GM12801 (cell line): ENCODE results near the gene HSPA9.

Experiments used
- TF ChIP-seq, protein P1 (sequence below): IDR thresholded peaks from one replicate; pipeline ENCODE4 v1.5.1; 2011; ENCODE audit warnings: control low read depth; ENCODE audit not compliant: insufficient read length; ENCODE audit errors: extremely low read depth

HSPA9 gene

GRCh38 chr5:138602371-138603000, 27.3 kb upstream of the HSPA9 start:
- TF ChIP-seq, protein P1, sequence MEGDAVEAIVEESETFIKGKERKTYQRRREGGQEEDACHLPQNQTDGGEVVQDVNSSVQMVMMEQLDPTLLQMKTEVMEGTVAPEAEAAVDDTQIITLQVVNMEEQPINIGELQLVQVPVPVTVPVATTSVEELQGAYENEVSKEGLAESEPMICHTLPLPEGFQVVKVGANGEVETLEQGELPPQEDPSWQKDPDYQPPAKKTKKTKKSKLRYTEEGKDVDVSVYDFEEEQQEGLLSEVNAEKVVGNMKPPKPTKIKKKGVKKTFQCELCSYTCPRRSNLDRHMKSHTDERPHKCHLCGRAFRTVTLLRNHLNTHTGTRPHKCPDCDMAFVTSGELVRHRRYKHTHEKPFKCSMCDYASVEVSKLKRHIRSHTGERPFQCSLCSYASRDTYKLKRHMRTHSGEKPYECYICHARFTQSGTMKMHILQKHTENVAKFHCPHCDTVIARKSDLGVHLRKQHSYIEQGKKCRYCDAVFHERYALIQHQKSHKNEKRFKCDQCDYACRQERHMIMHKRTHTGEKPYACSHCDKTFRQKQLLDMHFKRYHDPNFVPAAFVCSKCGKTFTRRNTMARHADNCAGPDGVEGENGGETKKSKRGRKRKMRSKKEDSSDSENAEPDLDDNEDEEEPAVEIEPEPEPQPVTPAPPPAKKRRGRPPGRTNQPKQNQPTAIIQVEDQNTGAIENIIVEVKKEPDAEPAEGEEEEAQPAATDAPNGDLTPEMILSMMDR = no peak

DNA sequence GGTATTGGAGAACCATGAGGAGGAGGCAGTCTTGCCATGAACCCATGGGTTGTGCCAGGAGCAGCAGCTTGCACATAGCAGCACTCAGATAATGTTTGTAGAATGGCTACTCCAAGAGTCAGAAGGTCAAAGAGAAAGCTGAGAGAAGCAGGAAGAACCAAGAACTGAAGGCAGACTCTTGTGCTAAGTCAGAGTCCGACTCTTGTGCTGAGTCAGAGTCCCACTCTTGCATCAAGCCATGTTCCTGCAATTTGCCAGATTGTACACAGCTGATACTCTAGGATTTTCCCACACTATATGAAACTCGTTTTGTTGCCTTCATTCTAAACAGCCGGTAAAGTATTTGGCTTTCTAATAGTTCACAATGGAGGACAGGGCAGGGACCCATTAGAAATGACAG, 26.2 kb upstream of the HSPA9 start:
- TF ChIP-seq, protein P1 = no peak

DNA sequence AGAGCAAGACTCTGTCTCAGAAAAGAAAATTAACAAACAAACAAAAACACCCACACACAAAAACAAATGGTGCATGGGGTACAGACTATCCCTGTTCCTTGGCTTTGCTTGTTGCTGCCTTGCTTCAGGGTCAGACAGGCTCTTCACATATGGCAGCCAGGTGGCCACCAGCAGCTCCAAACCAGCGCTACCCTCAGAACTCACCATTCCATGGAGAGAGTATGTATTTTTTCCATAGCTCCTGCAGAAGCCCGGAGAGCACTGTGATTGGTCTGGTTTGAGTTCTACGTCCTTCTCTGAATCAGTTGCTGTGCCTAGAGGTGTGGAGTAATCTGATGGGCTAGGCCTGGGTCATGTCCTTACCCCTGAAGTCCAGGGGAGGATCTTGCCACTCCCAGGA, 25.2 kb upstream of the HSPA9 start:
- TF ChIP-seq, protein P1 = no peak

DNA sequence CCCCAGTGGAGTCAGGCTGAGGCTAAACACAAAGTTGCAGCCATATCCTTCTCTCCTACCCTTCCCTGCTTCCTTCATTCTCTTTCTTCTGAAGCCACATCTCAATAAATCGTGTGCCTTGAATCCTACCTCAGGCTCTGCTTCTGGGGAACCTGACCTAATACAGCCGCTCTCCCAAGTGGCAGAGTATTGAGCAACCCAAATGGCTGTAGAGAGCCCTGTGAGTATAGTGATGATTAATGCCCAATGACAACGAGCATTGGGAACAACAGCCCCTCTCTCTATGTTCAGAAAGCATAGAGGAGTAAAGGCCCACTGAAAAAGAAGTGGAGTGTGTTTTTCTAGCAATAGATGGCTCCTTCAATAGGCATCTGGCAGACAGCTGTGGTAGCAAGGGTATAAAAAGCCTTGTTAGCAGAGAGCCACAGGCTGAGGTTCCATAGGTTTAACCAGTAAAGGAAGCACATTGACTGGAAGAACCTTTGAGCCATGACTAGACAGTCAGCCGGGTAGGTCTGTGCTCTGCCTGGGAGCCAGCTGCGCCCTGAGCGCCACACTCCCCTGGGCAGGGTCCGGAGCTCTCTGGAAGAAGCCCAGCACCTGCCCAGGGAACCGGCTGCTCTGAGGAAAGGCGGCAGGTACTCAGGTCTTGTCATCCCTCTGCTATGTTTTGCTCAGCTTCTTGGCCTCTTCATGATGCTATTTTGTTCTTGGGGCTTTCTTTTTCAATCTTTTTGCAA, 22.6 kb upstream of the HSPA9 start:
- TF ChIP-seq, protein P1 = no peak

DNA sequence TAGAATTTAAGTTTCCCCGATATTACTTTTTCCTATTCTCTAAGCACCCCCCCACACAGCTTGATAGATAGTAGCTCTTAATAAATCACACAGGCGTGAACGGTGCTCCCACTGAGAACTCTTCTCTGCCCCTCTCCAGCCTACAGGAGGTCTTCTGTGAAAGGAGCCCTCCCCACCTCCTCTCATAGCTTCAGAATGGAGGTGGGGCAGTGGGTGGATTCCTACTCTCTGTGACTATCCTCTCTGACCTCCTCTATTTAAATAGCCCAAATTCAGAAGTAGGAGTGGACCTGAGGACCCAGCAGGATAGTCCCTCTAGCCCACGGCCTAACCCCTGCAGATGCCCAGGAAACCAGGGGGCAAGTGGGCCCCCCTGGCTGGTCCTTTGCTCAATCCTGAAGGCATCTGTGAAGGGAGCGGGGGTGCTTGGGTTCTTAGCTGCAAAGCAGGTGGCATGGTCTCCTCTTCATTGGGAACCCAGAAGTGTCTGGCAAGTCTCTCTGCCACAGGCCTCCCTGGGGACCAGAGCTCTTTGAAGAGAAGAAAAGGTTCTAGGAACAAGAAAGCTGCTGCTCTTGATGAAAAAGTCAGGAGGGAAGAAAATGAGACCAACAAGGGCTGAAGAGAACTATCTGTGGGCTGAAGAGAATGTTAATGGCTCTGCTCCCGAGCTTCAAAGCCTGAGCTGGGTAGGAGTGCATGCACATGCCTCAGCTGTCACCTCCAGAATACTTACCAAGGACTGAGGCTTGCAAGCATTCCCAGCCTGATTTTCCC, 21.1 kb upstream of the HSPA9 start:
- TF ChIP-seq, protein P1 = no peak

GRCh38 chr5:138595180-138595795, 20.1 kb upstream of the HSPA9 start:
- TF ChIP-seq, protein P1 = no peak

- TF ChIP-seq, protein P1 = no peak
Measured at GRCh38 chr5:138594305-138595058, 19.3 kb upstream of the HSPA9 start.
